Stimulated activated CD4-positive, alpha-beta T cell treated with anti-CD3 and anti-CD28 coated beads, TNF-alpha, amount 100 ng/mL, for 1 hour (primary cell): ENCODE measurements around the gene KATNAL2.
"Not testable (repeated sequence)": the region's sequence is repeated elsewhere in the genome, so short reads cannot be mapped to it uniquely, and the experiment has no call there.

Source experiments
- DNase-seq, 3 donors: peaks; one replicate each; pipeline ENCODE4 v3.0.0-alpha.2; 2020; ENCODE audit warnings: low read depth in 3 of 3, low spot score in 1 of 3

Gene KATNAL2

DNA sequence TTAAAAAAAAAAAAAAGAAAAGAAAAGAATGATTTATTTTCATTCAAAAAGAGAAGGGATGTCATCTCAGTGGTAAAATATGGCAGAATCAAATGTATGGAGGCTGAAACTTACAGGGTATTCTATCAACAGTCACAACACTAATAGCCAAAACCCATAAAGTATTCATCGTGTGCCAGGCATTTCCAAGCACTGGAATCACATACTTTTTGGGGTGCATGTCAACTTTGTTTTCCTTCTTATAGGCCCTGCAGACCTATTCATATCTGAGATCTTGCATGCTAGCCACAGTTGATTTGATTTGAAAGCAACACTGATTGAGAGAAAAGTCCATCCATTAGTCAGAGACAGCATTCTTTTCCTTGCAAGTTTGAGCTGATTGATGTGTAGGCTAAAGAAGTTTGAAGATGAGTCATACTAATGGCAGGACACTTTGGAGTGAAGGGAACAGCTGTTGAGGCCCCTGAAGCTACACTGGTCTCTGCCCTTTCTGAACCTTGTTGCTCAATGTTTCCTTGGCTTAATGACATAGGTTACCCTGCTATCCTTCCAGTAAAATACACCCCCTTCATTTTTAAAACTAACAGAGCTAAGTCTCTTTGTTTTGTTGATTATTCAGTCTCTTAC is 22.0 kb downstream of the KATNAL2 start:
- DNase-seq: no peak

DNA sequence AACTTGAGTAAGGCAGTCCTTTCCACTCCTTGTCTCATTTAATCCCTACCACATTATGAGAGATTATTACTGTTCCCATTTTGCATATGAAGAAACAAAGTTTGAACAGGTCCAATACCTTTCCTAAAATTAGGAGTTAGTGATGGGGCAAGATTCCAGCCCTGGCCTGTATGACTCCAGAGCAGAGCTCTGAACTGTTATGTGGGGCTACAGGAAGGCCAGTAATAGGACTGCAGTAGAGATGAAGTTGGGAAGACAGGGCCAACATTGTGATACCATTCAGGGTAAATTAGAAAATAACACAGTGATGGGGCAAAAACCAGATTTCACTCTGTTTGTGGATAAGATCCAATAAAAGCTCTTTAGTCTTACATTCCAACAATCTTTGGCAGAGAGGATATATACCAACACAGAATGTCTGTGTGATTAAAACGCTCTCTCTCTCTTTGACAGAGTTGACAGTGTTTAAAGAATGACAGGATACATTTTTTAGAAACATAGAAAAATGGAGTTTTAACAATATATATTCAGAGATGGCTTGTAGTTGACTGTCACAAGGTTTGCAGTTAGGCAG is 22.7 kb downstream of the KATNAL2 start:
- no peak for DNase-seq

DNA sequence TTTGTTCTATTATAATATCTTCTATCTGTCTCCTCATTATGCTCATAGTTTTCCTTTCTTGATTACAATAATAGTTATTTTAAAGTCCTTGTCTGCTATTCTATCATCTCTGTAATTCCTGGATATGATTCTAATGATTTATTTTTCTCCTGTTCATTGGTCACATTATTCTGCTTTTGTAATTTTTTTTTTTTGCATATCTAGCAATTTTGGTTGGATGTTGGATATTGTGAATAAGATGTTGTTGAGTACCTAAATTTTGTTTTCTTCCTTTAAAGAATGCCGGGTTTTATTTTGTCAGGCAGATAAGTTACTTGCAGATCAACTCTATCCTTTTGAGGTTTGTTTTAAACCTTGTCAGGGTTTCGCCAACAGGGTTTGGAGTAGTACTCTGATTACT is 25.2 kb downstream of the KATNAL2 start:
- no peak for DNase-seq

DNA sequence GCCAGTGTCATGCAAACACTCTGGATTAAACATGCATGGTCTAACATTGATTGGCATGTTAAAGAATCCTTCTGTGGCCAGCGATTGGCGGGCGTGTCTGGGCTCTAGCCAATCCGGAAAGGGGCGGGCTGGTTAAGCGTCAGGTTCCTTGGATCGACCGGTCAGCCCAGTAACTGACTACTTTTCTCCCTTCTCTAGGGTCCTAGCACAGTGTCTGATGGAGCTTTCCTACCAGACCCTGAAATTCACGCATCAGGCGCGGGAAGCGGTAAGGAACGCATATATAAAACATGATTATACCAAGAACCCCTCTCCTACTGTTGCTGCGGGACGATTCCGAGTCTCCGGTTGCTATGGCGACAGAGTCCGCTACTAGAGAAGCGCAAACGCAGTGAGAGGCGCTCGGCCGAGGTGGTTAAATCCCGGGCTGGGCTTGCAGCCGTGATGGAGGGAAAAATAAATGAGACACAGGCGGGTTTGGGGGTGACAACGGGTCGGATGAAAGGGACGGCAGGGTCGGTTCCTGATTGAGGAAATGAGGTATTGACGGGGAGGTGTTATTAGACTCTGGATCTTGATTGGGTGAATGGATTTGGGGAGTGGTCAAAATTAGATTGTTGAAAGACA is 29.4 kb downstream of the KATNAL2 start:
- peak in 1 of 3 donors; percentile 12 for DNase-seq

DNA sequence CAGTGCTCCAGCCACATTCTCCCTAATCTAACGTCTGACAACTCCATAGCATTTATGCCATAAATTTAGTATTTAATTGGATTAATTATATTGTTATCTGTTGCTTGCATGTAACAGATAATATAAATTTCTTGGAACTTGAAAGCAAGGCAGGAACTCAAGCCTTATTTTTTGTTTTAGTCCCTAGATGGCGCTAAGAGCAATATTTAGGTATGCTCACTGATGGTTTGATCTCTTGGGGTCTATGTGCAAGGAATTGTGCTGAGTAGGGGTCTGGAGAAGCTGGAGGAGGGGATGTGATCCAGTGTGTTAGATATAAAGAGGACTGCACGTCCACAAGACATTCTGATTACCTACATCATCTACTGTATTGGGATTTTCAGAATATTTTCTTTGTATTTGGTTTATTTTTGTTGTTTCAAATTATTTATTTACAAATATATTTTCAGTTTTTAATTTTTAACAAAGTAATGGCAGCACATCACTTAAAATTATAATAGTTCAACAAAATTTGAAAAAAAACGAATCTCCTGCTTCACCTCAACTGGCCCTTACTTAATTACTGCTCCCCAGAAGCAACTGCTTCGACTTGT is 32.8 kb downstream of the KATNAL2 start:
- no peak for DNase-seq

DNA sequence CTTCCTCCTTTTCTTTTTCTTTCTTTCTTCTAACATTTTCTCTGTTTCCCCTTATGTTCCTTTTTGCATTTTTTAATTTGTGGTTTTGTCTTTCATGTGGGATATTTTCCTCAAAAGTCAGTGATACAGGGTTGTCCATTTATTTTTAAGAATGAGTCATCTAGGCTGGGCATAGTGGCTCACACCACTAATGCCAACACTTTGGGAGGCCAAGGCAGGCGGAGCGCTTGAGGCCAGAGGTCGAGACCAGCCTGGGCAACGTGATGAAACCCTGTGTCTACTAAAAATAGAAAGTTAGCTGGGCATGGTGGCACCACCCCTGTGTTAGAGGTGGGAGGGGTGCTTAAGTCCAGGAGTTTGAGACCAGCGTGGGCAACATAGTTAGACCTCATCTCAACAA is 35.8 kb downstream of the KATNAL2 start:
- no peak for DNase-seq

DNA sequence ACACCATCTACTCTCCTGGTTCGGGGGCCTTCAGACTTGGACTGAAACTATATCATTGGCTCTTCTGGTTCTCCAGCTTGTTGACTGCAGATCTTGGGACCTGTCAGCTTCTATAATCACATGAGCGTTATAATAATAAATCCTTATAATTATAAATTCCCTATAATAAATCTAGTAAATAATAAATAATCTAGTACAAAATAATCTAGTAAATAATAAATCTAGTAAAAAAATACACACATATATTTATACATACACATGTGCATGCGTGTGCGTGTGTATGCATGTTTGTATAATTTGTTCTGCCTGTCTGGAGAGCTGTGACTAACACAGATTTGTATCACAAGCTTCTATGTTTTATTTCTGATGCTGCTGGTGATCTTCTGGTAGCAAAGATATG is 40.8 kb downstream of the KATNAL2 start:
- DNase-seq: no peak

DNA sequence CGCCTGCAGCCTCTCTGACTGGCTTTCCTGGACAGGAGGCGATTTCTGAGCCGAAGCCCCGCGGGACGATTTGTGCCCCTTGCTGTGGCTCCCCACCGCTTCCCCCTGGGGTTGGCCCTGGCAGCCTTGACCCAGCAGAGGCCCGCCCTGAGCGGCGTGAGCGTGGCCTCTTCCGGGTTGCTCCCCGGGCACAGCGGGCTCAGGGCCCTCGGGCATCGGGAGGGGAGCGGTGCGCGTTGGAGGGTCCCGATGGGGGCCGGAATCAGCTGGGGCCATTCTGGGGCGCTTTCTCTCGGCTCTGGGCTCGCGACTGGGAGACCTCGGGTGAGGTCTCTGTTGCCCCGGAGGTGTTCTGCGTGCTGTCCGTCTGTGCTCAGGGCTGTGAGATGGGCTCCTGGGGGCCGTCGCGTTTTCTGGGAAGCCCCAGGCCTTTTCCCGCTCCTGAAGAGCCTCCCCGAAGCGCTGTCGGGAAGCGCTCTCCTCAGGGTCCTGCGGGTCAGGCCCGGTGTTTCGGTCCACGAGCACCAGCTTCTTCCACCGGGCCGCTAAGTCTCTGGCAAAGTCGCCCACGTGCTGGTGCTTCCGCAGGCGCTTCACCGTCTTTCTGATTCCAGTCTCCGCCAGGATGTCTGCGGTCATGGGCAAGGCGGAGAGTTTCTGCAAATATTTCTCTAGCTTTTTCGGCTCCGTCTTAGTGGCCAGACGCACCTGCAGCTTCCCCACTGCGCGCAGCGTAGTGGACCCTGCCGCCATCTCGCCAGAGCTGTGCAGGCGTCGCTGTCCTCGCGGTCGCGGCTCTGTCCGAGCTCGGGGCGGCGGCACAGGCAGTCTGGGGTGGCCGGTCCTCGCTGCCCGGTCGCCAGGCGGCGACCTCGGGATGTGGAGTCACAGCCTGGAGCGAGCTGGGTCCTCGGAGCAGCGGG is 46.5 kb downstream of the KATNAL2 start:
- not testable (repeated sequence) for DNase-seq

DNA sequence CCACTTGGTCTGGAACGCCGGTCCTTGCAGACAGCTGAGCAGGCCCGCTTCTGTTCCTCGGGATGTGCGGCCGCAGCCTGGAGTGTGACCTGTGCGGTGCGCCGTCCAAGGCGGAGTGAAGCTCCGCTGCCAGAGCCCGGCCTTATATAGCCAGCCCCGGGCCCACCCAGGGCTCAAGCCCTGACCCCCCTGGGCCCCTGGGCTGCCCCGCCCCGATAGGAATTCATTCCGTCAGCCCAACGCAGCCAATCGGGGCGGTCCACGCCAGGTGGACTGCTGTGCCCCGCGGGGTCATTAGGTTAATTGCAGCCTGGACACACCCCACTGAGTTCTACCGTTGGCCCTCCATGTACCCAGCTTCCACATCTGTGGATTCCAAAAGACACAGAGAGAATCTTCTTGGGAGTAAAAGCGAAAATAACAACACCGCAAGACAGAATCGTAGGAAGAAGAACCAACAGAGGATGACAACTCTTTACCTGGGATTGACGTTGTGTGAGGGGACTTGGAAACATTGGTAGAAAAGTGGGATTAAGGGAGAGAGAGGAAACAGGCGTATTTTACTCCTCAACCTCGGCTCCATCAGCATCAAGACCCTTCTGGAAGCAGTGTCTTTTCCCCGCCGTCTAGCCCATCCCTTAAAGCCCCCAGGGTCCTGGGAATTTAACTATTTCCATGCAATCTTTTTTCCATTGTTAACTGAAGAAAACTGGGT is 47.3 kb downstream of the KATNAL2 start:
- DNase-seq: not testable (repeated sequence)

DNA sequence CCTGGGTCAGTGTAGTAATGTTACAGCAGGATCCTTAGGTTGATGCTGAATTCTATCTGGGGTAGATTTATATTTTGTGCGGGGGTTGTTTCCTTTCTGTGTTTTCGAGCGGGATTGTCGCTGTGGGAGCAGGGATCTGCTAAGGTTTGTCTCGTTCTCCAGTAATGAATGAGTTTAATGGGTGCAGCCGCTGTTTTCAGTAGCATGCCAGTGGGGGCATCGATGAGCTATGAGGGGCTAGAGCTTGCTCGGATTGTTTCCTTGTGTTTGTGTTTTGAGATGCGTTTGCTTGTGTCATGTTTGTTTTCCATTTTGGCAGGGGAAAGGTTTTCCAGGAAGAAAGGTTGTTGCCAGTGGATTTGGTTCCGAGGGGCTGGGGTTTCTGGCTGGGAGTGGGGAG is 48.9 kb downstream of the KATNAL2 start:
- not testable (repeated sequence) for DNase-seq

DNA sequence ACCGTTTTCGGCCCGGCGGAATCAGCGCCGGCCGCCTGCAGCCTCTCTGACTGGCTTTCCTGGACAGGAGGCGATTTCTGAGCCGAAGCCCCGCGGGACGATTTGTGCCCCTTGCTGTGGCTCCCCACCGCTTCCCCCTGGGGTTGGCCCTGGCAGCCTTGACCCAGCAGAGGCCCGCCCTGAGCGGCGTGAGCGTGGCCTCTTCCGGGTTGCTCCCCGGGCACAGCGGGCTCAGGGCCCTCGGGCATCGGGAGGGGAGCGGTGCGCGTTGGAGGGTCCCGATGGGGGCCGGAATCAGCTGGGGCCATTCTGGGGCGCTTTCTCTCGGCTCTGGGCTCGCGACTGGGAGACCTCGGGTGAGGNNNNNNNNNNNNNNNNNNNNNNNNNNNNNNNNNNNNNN is 52.1 kb downstream of the KATNAL2 start:
- not testable (repeated sequence) for DNase-seq

DNA sequence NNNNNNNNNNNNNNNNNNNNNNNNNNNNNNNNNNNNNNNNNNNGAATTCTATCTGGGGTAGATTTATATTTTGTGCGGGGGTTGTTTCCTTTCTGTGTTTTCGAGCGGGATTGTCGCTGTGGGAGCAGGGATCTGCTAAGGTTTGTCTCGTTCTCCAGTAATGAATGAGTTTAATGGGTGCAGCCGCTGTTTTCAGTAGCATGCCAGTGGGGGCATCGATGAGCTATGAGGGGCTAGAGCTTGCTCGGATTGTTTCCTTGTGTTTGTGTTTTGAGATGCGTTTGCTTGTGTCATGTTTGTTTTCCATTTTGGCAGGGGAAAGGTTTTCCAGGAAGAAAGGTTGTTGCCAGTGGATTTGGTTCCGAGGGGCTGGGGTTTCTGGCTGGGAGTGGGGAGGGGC is 102.5 kb downstream of the KATNAL2 start:
- not testable (repeated sequence) for DNase-seq

DNA sequence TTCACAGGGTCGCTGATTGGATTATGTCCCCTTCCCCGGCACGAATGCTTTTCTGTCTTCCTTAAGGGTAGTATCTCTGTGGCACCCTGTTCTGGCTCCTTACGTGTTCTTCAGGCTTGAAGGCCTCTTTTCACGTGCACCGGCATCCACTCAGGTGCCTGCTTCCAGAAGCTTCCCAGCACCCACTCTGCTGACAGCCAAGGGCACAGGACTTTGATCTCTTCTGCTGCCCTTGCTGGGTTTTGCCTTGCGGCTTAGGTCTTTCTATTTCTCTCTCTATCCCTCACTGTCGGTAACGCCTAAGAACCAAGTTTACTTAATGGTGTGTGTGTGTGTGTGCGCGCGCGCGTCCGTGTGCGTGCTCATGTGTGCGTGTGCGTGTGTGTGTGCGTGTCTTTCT is 103.4 kb downstream of the KATNAL2 start:
- DNase-seq: not testable (repeated sequence)

DNA sequence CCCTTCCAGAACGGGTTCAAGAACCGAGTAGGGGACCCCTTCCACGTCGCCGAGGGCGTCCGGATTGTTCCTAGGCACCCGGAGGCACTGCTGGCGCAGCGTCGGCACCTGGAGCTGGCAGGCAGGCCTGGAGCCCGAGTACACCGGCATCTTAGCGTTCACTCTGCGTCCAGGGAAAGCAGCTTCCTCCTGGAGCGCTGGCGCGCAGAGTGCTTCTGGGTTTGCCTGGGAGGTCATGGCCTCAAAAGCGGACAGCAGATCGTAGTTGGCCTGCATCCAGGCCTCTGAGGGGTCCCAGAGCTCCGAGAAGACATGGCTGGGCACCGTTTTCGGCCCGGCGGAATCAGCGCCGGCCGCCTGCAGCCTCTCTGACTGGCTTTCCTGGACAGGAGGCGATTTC is 105.4 kb downstream of the KATNAL2 start:
- not testable (repeated sequence) for DNase-seq

DNA sequence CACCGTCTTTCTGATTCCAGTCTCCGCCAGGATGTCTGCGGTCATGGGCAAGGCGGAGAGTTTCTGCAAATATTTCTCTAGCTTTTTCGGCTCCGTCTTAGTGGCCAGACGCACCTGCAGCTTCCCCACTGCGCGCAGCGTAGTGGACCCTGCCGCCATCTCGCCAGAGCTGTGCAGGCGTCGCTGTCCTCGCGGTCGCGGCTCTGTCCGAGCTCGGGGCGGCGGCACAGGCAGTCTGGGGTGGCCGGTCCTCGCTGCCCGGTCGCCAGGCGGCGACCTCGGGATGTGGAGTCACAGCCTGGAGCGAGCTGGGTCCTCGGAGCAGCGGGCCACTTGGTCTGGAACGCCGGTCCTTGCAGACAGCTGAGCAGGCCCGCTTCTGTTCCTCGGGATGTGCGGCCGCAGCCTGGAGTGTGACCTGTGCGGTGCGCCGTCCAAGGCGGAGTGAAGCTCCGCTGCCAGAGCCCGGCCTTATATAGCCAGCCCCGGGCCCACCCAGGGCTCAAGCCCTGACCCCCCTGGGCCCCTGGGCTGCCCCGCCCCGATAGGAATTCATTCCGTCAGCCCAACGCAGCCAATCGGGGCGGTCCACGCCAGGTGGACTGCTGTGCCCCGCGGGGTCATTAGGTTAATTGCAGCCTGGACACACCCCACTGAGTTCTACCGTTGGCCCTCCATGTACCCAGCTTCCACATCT is 106.5 kb downstream of the KATNAL2 start:
- DNase-seq: not testable (repeated sequence)

DNA sequence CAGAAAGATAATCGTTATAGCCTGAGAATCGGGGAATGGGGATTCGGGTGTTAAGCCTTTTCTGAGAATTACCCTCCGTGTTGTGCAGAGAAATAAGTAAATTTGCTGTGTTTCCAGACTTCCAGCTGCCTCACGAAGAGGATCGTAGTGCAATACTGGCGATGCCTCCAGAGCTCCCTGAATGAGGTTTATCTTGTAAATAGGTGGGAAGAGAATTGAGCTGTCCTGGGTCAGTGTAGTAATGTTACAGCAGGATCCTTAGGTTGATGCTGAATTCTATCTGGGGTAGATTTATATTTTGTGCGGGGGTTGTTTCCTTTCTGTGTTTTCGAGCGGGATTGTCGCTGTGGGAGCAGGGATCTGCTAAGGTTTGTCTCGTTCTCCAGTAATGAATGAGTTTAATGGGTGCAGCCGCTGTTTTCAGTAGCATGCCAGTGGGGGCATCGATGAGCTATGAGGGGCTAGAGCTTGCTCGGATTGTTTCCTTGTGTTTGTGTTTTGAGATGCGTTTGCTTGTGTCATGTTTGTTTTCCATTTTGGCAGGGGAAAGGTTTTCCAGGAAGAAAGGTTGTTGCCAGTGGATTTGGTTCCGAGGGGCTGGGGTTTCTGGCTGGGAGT is 108.3 kb downstream of the KATNAL2 start:
- DNase-seq: not testable (repeated sequence)

DNA sequence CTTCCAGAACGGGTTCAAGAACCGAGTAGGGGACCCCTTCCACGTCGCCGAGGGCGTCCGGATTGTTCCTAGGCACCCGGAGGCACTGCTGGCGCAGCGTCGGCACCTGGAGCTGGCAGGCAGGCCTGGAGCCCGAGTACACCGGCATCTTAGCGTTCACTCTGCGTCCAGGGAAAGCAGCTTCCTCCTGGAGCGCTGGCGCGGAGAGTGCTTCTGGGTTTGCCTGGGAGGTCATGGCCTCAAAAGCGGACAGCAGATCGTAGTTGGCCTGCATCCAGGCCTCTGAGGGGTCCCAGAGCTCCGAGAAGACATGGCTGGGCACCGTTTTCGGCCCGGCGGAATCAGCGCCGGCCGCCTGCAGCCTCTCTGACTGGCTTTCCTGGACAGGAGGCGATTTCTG is 111.3 kb downstream of the KATNAL2 start:
- DNase-seq: not testable (repeated sequence)

DNA sequence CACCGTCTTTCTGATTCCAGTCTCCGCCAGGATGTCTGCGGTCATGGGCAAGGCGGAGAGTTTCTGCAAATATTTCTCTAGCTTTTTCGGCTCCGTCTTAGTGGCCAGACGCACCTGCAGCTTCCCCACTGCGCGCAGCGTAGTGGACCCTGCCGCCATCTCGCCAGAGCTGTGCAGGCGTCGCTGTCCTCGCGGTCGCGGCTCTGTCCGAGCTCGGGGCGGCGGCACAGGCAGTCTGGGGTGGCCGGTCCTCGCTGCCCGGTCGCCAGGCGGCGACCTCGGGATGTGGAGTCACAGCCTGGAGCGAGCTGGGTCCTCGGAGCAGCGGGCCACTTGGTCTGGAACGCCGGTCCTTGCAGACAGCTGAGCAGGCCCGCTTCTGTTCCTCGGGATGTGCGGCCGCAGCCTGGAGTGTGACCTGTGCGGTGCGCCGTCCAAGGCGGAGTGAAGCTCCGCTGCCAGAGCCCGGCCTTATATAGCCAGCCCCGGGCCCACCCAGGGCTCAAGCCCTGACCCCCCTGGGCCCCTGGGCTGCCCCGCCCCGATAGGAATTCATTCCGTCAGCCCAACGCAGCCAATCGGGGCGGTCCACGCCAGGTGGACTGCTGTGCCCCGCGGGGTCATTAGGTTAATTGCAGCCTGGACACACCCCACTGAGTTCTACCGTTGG is 112.4 kb downstream of the KATNAL2 start:
- DNase-seq: not testable (repeated sequence)

DNA sequence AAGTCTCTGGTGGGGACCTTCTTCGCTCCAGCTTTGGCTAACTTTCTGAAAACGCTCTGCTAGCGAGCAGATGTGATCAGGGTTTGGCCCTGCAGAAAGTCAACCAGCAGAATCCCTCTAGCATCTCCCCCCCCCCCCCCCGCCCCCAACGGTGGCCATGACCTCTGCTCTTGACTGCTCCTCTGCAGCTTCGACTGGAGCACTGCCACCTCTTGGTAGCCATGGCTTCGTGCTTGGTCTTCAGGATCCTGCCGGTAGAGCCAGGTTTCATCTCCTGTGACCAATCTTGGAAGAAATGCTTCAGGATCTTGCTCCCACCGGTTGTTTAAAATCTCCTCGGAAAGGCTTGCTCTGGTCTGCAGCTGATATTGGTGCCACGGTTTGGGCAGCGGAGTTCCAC is 113.5 kb downstream of the KATNAL2 start:
- DNase-seq: not testable (repeated sequence)
